Nephron progenitor cell (in vitro differentiated cells): ENCODE results near the gene FUNDC2.

Experiments
- DNase-seq: peaks from one replicate; pipeline ENCODE4 v3.0.0; 2021
- H3K27ac Mint-ChIP-seq: 2 replicates; pipeline ENCODE4 v1.8.0; 2021; ENCODE audit warnings: mild to moderate bottlenecking, moderate library complexity, mixed read lengths
- H3K27me3 Mint-ChIP-seq: 2 replicates; pipeline ENCODE4 v1.8.0; 2021; ENCODE audit warnings: mild to moderate bottlenecking, low read depth, mixed read lengths; ENCODE audit not compliant: poor library complexity
- H3K36me3 Mint-ChIP-seq: 2 replicates; pipeline ENCODE4 v1.8.0; 2021; ENCODE audit warnings: low read depth, mixed read lengths
- H3K4me1 Mint-ChIP-seq: 2 replicates; pipeline ENCODE4 v1.8.0; 2021; ENCODE audit warnings: mixed read lengths
- H3K4me3 Mint-ChIP-seq: 2 replicates; pipeline ENCODE4 v1.8.0; 2021; ENCODE audit warnings: mild to moderate bottlenecking, moderate library complexity, mixed read lengths
- H3K9me3 Mint-ChIP-seq: 2 replicates; pipeline ENCODE4 v1.8.0; 2021; ENCODE audit warnings: mild to moderate bottlenecking, moderate library complexity, mixed read lengths
- TF ChIP-seq, protein P1 (sequence below): fragments of 200-600 bp; sonication (generic); IDR thresholded peaks from 2 replicates; pipeline ENCODE4 v1.5.0; 2021; ENCODE audit warnings: antibody characterized with exemption

The FUNDC2 gene

DNA sequence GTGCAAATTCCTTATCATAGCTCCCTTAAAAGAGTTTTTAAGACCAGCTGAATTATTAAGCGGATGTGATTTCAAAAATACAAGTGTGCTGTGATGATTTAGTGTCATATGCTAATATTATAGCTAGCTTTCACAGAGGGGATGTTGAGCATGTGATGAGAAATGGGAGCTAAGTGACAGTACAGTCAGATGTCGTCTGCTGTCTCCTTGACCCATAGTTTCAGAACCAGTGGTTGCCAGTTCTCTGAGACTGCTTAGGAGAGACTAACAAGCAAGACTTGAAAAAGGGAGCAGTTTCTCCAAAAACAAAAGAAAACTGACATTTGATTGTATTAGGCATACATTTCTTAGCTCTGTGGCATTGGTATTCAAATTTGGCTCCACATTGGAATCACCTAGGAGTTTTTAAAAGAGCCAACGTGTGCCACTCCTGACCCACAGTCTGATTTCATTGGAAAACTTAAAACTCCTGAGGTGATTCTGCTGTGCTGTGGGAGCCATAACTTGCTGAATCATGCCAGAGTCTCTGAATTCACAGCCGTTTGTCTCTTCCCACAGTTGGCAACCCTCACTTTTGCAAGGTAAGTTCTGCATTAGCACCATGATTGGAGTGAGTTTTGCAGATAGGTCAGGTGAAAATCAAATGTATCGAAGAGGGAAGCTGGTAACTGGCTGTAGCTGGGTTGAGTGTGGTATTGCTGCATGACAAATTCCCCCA lies 20.3 kb downstream of the FUNDC2 start:
- peaks cover 4% of the 10 kb centered on the region for H3K4me1 Mint-ChIP-seq

DNA sequence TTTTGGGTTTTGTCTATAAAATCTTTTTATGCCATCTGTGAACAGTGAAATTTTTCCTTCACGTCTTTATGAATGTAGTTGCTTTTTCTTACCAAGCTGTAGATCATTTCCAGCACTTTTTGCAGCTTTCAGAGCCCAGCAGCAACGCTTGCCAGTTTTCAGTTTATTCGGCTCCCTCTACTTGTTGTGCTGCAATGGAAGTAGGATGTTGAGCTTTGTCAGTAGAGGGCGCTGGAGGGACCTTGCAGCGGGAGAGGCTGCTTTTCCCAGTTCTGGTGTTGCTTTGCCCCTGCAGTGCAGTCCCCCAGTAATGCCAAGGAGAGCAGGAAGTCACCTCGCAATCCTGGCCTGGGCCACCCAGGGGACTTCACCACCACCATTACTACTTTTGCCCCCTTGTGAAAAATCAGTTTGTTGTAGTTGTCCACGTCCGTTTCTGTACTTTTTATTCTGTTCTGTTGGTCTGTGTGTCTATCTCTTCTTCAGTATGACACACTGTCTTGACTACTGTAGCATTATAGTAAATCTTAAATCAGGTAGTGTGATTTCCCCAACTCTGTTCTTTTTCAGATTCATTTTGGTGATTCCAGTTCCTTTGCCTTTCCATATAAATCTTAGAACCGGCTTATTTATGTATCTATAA lies 22.5 kb downstream of the FUNDC2 start:
- Mint-ChIP-seq H3K4me3 (no peak overlapping the region), H3K36me3 (peaks cover 9% of the 10 kb centered on the region), H3K4me1 (peaks cover 4% of the 10 kb centered on the region), H3K27ac (no peak overlapping the region), H3K27me3 (peaks cover 5% of the 10 kb centered on the region), H3K9me3 (peaks cover 38% of the 10 kb centered on the region)
- TF ChIP-seq, protein P1, sequence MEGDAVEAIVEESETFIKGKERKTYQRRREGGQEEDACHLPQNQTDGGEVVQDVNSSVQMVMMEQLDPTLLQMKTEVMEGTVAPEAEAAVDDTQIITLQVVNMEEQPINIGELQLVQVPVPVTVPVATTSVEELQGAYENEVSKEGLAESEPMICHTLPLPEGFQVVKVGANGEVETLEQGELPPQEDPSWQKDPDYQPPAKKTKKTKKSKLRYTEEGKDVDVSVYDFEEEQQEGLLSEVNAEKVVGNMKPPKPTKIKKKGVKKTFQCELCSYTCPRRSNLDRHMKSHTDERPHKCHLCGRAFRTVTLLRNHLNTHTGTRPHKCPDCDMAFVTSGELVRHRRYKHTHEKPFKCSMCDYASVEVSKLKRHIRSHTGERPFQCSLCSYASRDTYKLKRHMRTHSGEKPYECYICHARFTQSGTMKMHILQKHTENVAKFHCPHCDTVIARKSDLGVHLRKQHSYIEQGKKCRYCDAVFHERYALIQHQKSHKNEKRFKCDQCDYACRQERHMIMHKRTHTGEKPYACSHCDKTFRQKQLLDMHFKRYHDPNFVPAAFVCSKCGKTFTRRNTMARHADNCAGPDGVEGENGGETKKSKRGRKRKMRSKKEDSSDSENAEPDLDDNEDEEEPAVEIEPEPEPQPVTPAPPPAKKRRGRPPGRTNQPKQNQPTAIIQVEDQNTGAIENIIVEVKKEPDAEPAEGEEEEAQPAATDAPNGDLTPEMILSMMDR, result peak; percentile 52
- peak; percentile 51 for DNase-seq

More for the DNA sequence above, 20.3 kb downstream of the FUNDC2 start:
- DNase-seq, result no peak
- Mint-ChIP-seq H3K36me3 (peaks cover 16% of the 10 kb centered on the region), H3K4me3 (no peak overlapping the region), H3K27me3 (peaks cover 5% of the 10 kb centered on the region), H3K9me3 (peaks cover 46% of the 10 kb centered on the region), H3K27ac (no peak overlapping the region)
- TF ChIP-seq, protein P1, result no peak

DNA sequence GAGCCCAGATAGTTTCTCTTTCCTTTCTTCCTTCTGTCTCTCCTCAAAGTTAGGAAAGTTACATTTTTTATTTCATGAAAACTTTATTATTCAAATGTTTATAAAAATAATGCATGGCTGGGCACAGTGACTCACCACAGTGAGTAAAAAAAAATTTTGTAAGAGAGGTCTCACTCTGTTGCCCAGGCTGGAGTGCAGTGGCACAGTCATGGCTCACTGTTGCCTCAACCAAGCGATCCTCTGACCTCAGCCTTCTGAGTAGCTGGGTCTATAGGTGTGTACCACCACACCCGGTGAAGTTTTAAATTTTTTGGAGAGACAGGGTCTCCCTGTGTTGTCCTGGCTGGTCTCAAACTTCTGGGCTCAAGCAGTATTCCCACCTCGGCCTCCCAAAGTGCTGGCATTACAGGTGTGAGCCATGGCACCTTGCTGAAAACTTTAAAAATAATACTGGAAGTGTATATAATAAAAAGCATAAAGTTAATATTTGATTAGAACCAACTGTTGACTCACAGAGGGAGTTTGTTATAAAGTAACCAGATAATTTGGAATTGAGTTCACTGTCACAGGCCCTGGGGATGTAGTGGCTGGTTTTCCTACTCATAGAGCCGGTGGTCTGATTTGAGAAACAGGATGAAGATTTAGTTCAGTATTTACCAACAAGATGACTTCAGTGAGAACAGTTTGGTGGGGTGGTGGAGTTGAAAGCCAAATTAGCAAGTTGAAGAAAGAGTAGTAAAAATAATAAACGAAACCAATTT lies 26.3 kb downstream of the FUNDC2 start:
- Mint-ChIP-seq H3K36me3 (peaks cover 14% of the 10 kb centered on the region), H3K4me1 (peaks cover 12% of the 10 kb centered on the region), H3K9me3 (peaks cover 32% of the 10 kb centered on the region), H3K4me3 (no peak overlapping the region), H3K27me3 (peaks cover 2% of the 10 kb centered on the region), H3K27ac (no peak overlapping the region)
- DNase-seq, result no peak
- TF ChIP-seq, protein P1, result no peak

DNA sequence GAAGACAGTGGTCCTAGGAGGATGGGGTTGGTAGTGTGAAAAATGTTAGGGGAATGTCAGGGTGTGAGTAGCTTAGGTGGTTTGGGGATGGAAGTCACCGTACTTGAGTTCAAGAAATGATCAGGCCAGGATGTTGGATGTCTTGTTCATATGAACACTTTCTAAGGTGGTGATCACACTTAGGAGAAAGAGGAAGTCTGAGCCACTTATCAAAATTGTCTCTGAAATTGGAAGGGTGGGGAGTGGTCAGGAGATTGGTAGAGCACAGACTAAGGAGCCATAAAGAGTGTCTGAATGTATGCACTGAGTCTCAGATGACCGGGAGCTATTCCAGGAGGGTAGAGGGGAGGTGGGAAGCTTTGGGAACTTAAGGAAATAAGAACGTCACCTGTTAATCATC lies 27.0 kb downstream of the FUNDC2 start:
- Mint-ChIP-seq H3K36me3 (peaks cover 12% of the 10 kb centered on the region), H3K4me1 (peaks cover 12% of the 10 kb centered on the region), H3K4me3 (no peak overlapping the region), H3K27me3 (peaks cover 2% of the 10 kb centered on the region), H3K9me3 (peaks cover 28% of the 10 kb centered on the region), H3K27ac (no peak overlapping the region)
- TF ChIP-seq, protein P1, result no peak
- no peak for DNase-seq

DNA sequence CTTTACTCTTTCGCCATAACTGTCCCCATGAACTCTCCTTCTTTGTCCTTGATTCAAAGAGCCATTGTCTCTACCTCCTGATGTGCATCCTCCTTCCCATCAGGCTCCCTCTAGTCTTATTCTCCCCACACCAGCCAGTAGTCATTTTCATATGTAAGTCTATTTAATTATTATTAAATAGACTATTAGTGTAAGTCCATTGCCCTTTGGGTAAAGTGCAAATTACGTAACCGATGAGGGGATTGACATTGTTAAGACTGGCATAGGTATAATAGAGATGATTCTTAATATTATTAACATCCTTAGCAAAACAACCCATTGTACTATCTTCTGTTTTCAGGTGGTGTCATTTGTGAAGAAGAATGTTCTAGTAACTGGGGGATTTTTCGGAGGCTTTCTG lies 27.6 kb downstream of the FUNDC2 start:
- H3K4me1 Mint-ChIP-seq, result peaks cover 8% of the 10 kb centered on the region

More for the DNA sequence above, 27.6 kb downstream of the FUNDC2 start:
- peaks cover 24% of the 10 kb centered on the region for H3K9me3 Mint-ChIP-seq
- H3K36me3 Mint-ChIP-seq, result peaks cover 12% of the 10 kb centered on the region
- DNase-seq, result no peak
- H3K4me3 Mint-ChIP-seq, result no peak overlapping the region
- TF ChIP-seq, protein P1, result no peak
- H3K27ac Mint-ChIP-seq, result no peak overlapping the region
- no peaks in the 10 kb centered on the region for H3K27me3 Mint-ChIP-seq
